HepG2 (cell line): Measurements from ENCODE around the gene STRN3. TPM values are rescaled to one million over a fixed set of nuclear protein-coding genes. Genes with fewer than 3 reads are reported as not detected.

Source experiments
- ARID3A ChIP-seq: IDR thresholded peaks from 2 replicates; pipeline ENCODE4 v1.6.1; 2012; ENCODE audit warnings: low read depth, low read length, improper control_type of control experiment
- HOXD1 ChIP-seq: sonication (generic); formaldehyde crosslinking; IDR thresholded peaks from 2 replicates; pipeline ENCODE4 v1.5.0; 2020; ENCODE audit warnings: missing genetic modification reagents
- NCOA2 ChIP-seq: sonication (generic); formaldehyde crosslinking; IDR thresholded peaks from 2 replicates; pipeline ENCODE4 v1.8.0; 2022; ENCODE audit warnings: inconsistent platforms
- SAFB2 ChIP-seq: sonication (generic); formaldehyde crosslinking; IDR thresholded peaks from 2 replicates; pipeline ENCODE4 v1.5.1; 2020; ENCODE audit warnings: missing genetic modification reagents, low read depth, mild to moderate bottlenecking, borderline replicate concordance
- SKIL ChIP-seq: sonication (generic); formaldehyde crosslinking; IDR thresholded peaks from 2 replicates; pipeline ENCODE4 v1.8.0; 2022; ENCODE audit warnings: missing genetic modification reagents, mild to moderate bottlenecking, moderate library complexity, borderline replicate concordance
- SUZ12 ChIP-seq: fragments of 150-350 bp; IDR thresholded peaks from 2 replicates; pipeline ENCODE4 v1.6.1; 2014; ENCODE audit warnings: low read depth, low read length
- ZBTB14 ChIP-seq: sonication (generic); formaldehyde crosslinking; IDR thresholded peaks from 2 replicates; pipeline ENCODE4 v1.4.0; 2020; ENCODE audit warnings: missing genetic modification reagents
- ZHX1 ChIP-seq: sonication (generic); formaldehyde crosslinking; IDR thresholded peaks from 2 replicates; pipeline ENCODE4 v1.8.1; 2022; ENCODE audit warnings: low read depth, mild to moderate bottlenecking, missing genetic modification reagents
- ZNF333 ChIP-seq: sonication (generic); formaldehyde crosslinking; IDR thresholded peaks from 2 replicates; pipeline ENCODE4 v1.4.0; 2020; ENCODE audit warnings: mild to moderate bottlenecking, missing genetic modification reagents, borderline replicate concordance
- ZNF644 ChIP-seq: IDR thresholded peaks from 2 replicates; pipeline ENCODE4 v1.6.1; 2016; ENCODE audit warnings: low read depth
- ZZZ3 ChIP-seq: sonication (generic); formaldehyde crosslinking; IDR thresholded peaks from 2 replicates; pipeline ENCODE4 v1.4.0; 2020; ENCODE audit warnings: missing genetic modification reagents, mild to moderate bottlenecking, borderline replicate concordance
- polyA plus RNA-seq, 8 experiments: library from polyadenylated mRNA; depleted of rRNA in 3 of 8; stranded (reverse) in 7 of 8; unstranded in 1 of 8; fragments of >200 nt; fragmentation: Illumina TruSeq in 4 of 8; extraction: Trizol in 4 of 8; gene quantifications; 2 replicates each; pipeline versions ENCODE4 v1.2.1 to v1.2.3, GENCODE V29; 2011 to 2016; ENCODE audit warnings: low read depth in 4 of 8, missing spikeins in 1 of 8, mixed read lengths in 1 of 8; ENCODE audit not compliant: insufficient read depth in 1 of 8
- total RNA-seq, 5 experiments: library from RNA; depleted of rRNA; stranded (reverse); fragments of >200 nt; fragmentation: Illumina TruSeq; extraction: Trizol; gene quantifications; 2 replicates each; pipeline ENCODE4 v1.2.3, GENCODE V29; 2016; ENCODE audit warnings: low read depth in 1 of 5
- TF ChIP-seq, protein P1 (sequence below): sonication (generic); formaldehyde crosslinking; conservative IDR thresholded peaks from 2 replicates; pipeline ENCODE4 v1.8.0; 2022; ENCODE audit warnings: missing genetic modification reagents
- TF ChIP-seq, protein P2 (sequence below): sonication (generic); formaldehyde crosslinking; IDR thresholded peaks from 2 replicates; pipeline ENCODE4 v1.4.0; 2020; ENCODE audit warnings: mild to moderate bottlenecking, missing genetic modification reagents
- TF ChIP-seq, protein P3 (sequence below): IDR thresholded peaks from 2 replicates; pipeline ENCODE4 v1.6.1; 2016; ENCODE audit warnings: missing compliant biosample characterization, missing genetic modification reagents, borderline replicate concordance

The STRN3 gene
- total and polyA plus RNA-seq, 2 of the 13 experiments (the other 11 are each of a cell fraction or from before 2014, with no cell fraction given) = 49.4 to 123 TPM

- TF ChIP-seq ZNF644 (CRISPR knock-in tag) (no peak), ZZZ3 (no peak), HOXD1 (CRISPR knock-in tag) (no peak), ZNF333 (peak; percentile 88; the same call in 1 of the 2 replicates), SKIL (CRISPR knock-in tag) (no peak), SAFB2 (CRISPR knock-in tag) (peak; percentile 93; the same call in 1 of the 2 replicates), SUZ12 (no peak), ARID3A (no peak), NCOA2 (no peak), ZHX1 (CRISPR knock-in tag) (no peak), ZBTB14 (CRISPR knock-in tag) (peak; percentile 59; the same call in 1 of the 2 replicates)
- TF ChIP-seq, protein P1, sequence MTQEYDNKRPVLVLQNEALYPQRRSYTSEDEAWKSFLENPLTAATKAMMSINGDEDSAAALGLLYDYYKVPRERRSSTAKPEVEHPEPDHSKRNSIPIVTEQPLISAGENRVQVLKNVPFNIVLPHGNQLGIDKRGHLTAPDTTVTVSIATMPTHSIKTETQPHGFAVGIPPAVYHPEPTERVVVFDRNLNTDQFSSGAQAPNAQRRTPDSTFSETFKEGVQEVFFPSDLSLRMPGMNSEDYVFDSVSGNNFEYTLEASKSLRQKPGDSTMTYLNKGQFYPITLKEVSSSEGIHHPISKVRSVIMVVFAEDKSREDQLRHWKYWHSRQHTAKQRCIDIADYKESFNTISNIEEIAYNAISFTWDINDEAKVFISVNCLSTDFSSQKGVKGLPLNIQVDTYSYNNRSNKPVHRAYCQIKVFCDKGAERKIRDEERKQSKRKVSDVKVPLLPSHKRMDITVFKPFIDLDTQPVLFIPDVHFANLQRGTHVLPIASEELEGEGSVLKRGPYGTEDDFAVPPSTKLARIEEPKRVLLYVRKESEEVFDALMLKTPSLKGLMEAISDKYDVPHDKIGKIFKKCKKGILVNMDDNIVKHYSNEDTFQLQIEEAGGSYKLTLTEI (CRISPR knock-in tag) = no peak
- TF ChIP-seq, protein P2, sequence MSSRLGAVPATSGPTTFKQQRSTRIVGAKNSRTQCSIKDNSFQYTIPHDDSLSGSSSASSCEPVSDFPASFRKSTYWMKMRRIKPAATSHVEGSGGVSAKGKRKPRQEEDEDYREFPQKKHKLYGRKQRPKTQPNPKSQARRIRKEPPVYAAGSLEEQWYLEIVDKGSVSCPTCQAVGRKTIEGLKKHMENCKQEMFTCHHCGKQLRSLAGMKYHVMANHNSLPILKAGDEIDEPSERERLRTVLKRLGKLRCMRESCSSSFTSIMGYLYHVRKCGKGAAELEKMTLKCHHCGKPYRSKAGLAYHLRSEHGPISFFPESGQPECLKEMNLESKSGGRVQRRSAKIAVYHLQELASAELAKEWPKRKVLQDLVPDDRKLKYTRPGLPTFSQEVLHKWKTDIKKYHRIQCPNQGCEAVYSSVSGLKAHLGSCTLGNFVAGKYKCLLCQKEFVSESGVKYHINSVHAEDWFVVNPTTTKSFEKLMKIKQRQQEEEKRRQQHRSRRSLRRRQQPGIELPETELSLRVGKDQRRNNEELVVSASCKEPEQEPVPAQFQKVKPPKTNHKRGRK (CRISPR knock-in tag) = peak; percentile 67; the same call in 1 of the 2 replicates
- TF ChIP-seq, protein P3, sequence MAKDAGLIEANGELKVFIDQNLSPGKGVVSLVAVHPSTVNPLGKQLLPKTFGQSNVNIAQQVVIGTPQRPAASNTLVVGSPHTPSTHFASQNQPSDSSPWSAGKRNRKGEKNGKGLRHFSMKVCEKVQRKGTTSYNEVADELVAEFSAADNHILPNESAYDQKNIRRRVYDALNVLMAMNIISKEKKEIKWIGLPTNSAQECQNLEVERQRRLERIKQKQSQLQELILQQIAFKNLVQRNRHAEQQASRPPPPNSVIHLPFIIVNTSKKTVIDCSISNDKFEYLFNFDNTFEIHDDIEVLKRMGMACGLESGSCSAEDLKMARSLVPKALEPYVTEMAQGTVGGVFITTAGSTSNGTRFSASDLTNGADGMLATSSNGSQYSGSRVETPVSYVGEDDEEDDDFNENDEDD (CRISPR knock-in tag) = peak; percentile 88
These were observed 151.8 kb downstream of the STRN3 start, which contains the start of gene COCH (continued) for GRCh38 chr14:30874120-30874998.
